WTC11 (cell line): Measurements from ENCODE around the gene RCAN3. TPM values are rescaled to one million over a fixed set of nuclear protein-coding genes. Genes with fewer than 3 reads are reported as not detected.

Source experiments
- ATAC-seq: fragments of 200-7000 bp; cut with Tn5 transposase; 2 replicates; pipeline ENCODE4 v1.10.0; 2021; ENCODE audit warnings: mild to moderate bottlenecking, moderate library complexity
- CTCF ChIA-PET: fragments of 300-600 bp; sonication (Branson Sonifier 250); formaldehyde crosslinking; loops from one replicate; lab custom pipeline; 2021; ENCODE audit warnings: antibody characterized with exemption; lab: Charles Lee
- POLR2A ChIA-PET: fragments of 350-600 bp; sonication (Branson Sonifier 250); formaldehyde crosslinking; loops from one replicate; lab custom pipeline; 2021; ENCODE audit warnings: antibody characterized with exemption; lab: Charles Lee
- DNase-seq: peaks from one replicate; pipeline ENCODE4 v3.0.0; 2021; ENCODE audit warnings: low spot score
- H3K27ac Mint-ChIP-seq: 2 replicates; pipeline ENCODE4 v1.8.0; 2021; ENCODE audit warnings: mixed read lengths
- H3K27me3 Mint-ChIP-seq: 2 replicates; pipeline ENCODE4 v1.8.0; 2021; ENCODE audit warnings: low read depth, mild to moderate bottlenecking, moderate library complexity, mixed read lengths
- H3K36me3 Mint-ChIP-seq: 2 replicates; pipeline ENCODE4 v1.8.0; 2021; ENCODE audit warnings: mixed read lengths
- H3K4me1 Mint-ChIP-seq: 2 replicates; pipeline ENCODE4 v1.8.0; 2022; ENCODE audit warnings: mixed read lengths
- H3K4me3 Mint-ChIP-seq: 2 replicates; pipeline ENCODE4 v1.8.0; 2021; ENCODE audit warnings: mild to moderate bottlenecking, moderate library complexity, mixed read lengths
- H3K9me3 Mint-ChIP-seq: 2 replicates; pipeline ENCODE4 v1.8.0; 2021; ENCODE audit warnings: mixed read lengths
- CREB1 ChIP-seq: sonication (generic); formaldehyde crosslinking; IDR thresholded peaks from 2 replicates; pipeline ENCODE4 v1.8.0; 2023; ENCODE audit warnings: mild to moderate bottlenecking, missing genetic modification reagents
- ESRRA ChIP-seq: sonication (generic); formaldehyde crosslinking; IDR thresholded peaks from 2 replicates; pipeline ENCODE4 v1.8.1; 2022; ENCODE audit warnings: mild to moderate bottlenecking, missing genetic modification reagents, borderline replicate concordance
- FOXK1 ChIP-seq: sonication (generic); formaldehyde crosslinking; IDR thresholded peaks from 2 replicates; pipeline ENCODE4 v1.8.0; 2022; ENCODE audit warnings: mild to moderate bottlenecking, moderate library complexity, missing genetic modification reagents
- GABPB1 ChIP-seq: sonication (generic); formaldehyde crosslinking; IDR thresholded peaks from 2 replicates; pipeline ENCODE4 v1.8.1; 2023; ENCODE audit warnings: mild to moderate bottlenecking, missing genetic modification reagents
- GRHL2 ChIP-seq: fragments of 250-450 bp; sonication (Bioruptor Pico); IDR thresholded peaks from 2 replicates; pipeline ENCODE4 v1.8.0; 2022; ENCODE audit warnings: mild to moderate bottlenecking, moderate library complexity; ENCODE audit not compliant: insufficient replicate concordance, severe bottlenecking
- GTF2I ChIP-seq: fragments of 250-450 bp; sonication (Bioruptor Pico); conservative IDR thresholded peaks from 2 replicates; pipeline ENCODE4 v1.4.0; 2021; ENCODE audit warnings: mild to moderate bottlenecking
- NFATC4 ChIP-seq: fragments of 250-450 bp; sonication (Bioruptor Pico); IDR thresholded peaks from 2 replicates; pipeline ENCODE4 v1.9.0; 2021; ENCODE audit warnings: mild to moderate bottlenecking
- NFE2L1 ChIP-seq: sonication (generic); formaldehyde crosslinking; IDR thresholded peaks from 2 replicates; pipeline ENCODE4 v1.8.1; 2023; ENCODE audit warnings: missing genetic modification reagents
- RORB ChIP-seq: fragments of 250-450 bp; sonication (Bioruptor Pico); IDR thresholded peaks from 2 replicates; pipeline ENCODE4 v1.9.0; 2021; ENCODE audit warnings: mild to moderate bottlenecking
- SOX15 ChIP-seq: fragments of 250-450 bp; sonication (Bioruptor Pico); IDR thresholded peaks from 2 replicates; pipeline ENCODE4 v1.9.0; 2021; ENCODE audit warnings: mild to moderate bottlenecking
- TEAD1 ChIP-seq: sonication (generic); formaldehyde crosslinking; IDR thresholded peaks from 2 replicates; pipeline ENCODE4 v1.8.0; 2022; ENCODE audit warnings: mild to moderate bottlenecking, missing genetic modification reagents
- ZBTB21 ChIP-seq: sonication (generic); formaldehyde crosslinking; IDR thresholded peaks from 2 replicates; pipeline ENCODE4 v1.8.1; 2023; ENCODE audit warnings: mild to moderate bottlenecking, missing genetic modification reagents, borderline replicate concordance
- ZNF121 ChIP-seq: sonication (generic); formaldehyde crosslinking; IDR thresholded peaks from 2 replicates; pipeline ENCODE4 v1.8.0; 2023; ENCODE audit warnings: missing genetic modification reagents
- total RNA-seq: library from RNA; stranded (reverse); gene quantifications from 3 replicates; pipeline ENCODE4 v1.2.3, GENCODE V29; 2021
- TF ChIP-seq, protein P1 (sequence below): sonication (generic); formaldehyde crosslinking; IDR thresholded peaks from 2 replicates; pipeline ENCODE4 v1.8.1; 2022; ENCODE audit warnings: low read depth, mild to moderate bottlenecking, moderate library complexity, missing genetic modification reagents, borderline replicate concordance
- TF ChIP-seq, protein P2 (sequence below): fragments of 250-450 bp; sonication (Bioruptor Pico); IDR thresholded peaks from 2 replicates; pipeline ENCODE4 v1.8.0; 2021; ENCODE audit warnings: mild to moderate bottlenecking
- TF ChIP-seq, protein P3 (sequence below): sonication (generic); formaldehyde crosslinking; IDR thresholded peaks from 2 replicates; pipeline ENCODE4 v1.8.1; 2023; ENCODE audit warnings: mild to moderate bottlenecking, missing genetic modification reagents, borderline replicate concordance
- TF ChIP-seq, protein P4 (sequence below): sonication (generic); formaldehyde crosslinking; conservative IDR thresholded peaks from 2 replicates; pipeline ENCODE4 v1.8.1; 2022; ENCODE audit warnings: mild to moderate bottlenecking, missing genetic modification reagents
- TF ChIP-seq, protein P5 (sequence below): sonication (generic); formaldehyde crosslinking; IDR thresholded peaks from 2 replicates; pipeline ENCODE4 v1.8.1; 2023; ENCODE audit warnings: mild to moderate bottlenecking, missing genetic modification reagents, moderate library complexity
- TF ChIP-seq, protein P6 (sequence below): sonication (generic); formaldehyde crosslinking; IDR thresholded peaks from 2 replicates; pipeline ENCODE4 v1.8.1; 2022; ENCODE audit warnings: mild to moderate bottlenecking, moderate library complexity, missing genetic modification reagents
- TF ChIP-seq, protein P7 (sequence below): fragments of 250-450 bp; sonication (Bioruptor Pico); conservative IDR thresholded peaks from 2 replicates; pipeline ENCODE4 v1.9.0; 2021; ENCODE audit warnings: mild to moderate bottlenecking
- TF ChIP-seq, protein P8 (sequence below): fragments of 250-450 bp; sonication (Bioruptor Pico); IDR thresholded peaks from 2 replicates; pipeline ENCODE4 v1.9.0; 2021; ENCODE audit warnings: mild to moderate bottlenecking

The RCAN3 gene
- total RNA-seq, 1 experiment from 2014 or later, result 23.3 TPM

DNA sequence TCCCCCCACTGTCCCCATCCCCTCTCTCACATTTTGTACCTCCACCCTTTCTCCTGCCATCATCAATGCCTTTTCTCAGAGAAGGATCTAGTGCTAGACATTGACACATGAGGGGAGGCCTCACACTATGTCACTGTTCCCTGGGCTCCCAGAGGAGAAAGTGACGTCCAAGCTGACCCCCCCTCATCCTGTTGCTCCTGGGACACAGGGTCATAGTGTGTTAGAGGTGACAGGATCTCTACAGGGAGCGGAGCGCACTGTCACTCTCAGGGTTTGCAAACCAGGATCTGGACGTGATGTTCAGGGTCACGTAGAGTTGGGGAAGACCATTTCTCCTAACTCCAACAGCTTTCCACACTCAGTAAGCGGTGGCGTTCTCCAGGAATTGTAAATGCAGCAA lies 55.8 kb downstream of the RCAN3 start (continued):
- TF ChIP-seq FOXK1 (CRISPR knock-in tag), result no peak
- TF ChIP-seq TEAD1 (CRISPR knock-in tag), result no peak
- no peak for TF ChIP-seq NFATC4 (CRISPR knock-in tag)

DNA sequence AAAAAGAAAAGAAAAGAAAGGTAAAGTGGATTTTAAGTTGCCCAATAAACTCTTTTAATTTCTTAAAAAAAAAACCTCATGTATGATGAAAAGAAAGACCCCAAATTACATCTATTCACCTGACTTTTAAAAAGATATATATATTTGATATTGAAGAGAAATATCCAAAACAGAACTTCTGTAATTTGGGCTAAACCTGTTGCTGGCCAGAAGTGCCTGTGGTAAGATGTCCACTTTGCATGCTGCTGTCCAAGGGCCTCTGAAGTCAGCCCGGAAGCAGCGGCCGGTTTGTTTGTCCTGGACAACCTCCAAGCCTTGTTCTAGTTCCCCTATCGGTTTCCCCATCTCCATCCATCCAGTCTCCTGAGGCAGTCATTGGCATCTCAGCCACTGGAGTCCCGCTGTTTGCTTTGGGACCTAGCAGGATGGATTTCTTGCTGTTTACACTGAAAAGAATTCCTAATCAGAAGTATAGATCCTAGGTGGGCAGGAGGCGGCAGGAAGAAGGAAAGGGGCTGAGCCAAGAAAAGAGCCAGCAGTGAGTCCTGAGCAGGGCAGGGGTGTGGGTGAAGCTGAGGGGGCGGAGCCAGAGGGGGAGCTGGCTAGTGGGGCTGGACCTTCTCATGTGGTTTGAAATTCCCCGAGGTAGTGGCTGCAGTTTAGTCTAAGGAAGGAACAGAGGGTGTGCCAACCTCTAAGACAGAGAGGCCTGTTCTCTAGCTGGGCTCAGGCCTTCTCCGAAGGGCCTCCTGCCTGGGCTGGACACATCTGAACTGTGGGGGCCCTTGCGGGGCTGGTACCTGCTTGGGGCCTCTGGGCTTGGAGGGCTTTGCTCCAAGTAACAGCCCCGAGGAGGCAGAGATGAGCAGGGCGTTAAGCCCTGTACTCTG lies 56.5 kb downstream of the RCAN3 start:
- ChIA-PET POLR2A (interaction anchor here (0.6 kb wide), 1 partner anchor 17 kb away, joined by 8 read pairs; no protein-coding TSS in a partner anchor), CTCF (interaction anchor here (1.0 to 5.4 kb wide), 4 partner anchors 13 to 144 kb away, joined by 3 to 34 read pairs (median 4); partner anchors contain the start of gene NIPAL3)
- no peaks in the 10 kb centered on the region for H3K36me3 Mint-ChIP-seq
- H3K27ac Mint-ChIP-seq, result no peak overlapping the region
- peaks cover 34% of the 10 kb centered on the region for H3K27me3 Mint-ChIP-seq
- H3K9me3 Mint-ChIP-seq, result 0 out of 2 replicates have a peak, but pooled peaks cover 3% of the 10 kb centered on the region
- ATAC-seq, result peak; percentile 90
- TF ChIP-seq NFE2L1 (CRISPR knock-in tag) (no peak), GTF2I (CRISPR knock-in tag) (no peak), ZNF121 (CRISPR knock-in tag) (no peak), ESRRA (no peak), RORB (CRISPR knock-in tag) (no peak)
- TF ChIP-seq, protein P1, sequence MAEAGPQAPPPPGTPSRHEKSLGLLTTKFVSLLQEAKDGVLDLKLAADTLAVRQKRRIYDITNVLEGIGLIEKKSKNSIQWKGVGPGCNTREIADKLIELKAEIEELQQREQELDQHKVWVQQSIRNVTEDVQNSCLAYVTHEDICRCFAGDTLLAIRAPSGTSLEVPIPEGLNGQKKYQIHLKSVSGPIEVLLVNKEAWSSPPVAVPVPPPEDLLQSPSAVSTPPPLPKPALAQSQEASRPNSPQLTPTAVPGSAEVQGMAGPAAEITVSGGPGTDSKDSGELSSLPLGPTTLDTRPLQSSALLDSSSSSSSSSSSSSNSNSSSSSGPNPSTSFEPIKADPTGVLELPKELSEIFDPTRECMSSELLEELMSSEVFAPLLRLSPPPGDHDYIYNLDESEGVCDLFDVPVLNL, result no peak
- TF ChIP-seq, protein P2, sequence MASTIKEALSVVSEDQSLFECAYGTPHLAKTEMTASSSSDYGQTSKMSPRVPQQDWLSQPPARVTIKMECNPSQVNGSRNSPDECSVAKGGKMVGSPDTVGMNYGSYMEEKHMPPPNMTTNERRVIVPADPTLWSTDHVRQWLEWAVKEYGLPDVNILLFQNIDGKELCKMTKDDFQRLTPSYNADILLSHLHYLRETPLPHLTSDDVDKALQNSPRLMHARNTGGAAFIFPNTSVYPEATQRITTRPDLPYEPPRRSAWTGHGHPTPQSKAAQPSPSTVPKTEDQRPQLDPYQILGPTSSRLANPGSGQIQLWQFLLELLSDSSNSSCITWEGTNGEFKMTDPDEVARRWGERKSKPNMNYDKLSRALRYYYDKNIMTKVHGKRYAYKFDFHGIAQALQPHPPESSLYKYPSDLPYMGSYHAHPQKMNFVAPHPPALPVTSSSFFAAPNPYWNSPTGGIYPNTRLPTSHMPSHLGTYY (CRISPR knock-in tag), result no peak
- TF ChIP-seq, protein P3, sequence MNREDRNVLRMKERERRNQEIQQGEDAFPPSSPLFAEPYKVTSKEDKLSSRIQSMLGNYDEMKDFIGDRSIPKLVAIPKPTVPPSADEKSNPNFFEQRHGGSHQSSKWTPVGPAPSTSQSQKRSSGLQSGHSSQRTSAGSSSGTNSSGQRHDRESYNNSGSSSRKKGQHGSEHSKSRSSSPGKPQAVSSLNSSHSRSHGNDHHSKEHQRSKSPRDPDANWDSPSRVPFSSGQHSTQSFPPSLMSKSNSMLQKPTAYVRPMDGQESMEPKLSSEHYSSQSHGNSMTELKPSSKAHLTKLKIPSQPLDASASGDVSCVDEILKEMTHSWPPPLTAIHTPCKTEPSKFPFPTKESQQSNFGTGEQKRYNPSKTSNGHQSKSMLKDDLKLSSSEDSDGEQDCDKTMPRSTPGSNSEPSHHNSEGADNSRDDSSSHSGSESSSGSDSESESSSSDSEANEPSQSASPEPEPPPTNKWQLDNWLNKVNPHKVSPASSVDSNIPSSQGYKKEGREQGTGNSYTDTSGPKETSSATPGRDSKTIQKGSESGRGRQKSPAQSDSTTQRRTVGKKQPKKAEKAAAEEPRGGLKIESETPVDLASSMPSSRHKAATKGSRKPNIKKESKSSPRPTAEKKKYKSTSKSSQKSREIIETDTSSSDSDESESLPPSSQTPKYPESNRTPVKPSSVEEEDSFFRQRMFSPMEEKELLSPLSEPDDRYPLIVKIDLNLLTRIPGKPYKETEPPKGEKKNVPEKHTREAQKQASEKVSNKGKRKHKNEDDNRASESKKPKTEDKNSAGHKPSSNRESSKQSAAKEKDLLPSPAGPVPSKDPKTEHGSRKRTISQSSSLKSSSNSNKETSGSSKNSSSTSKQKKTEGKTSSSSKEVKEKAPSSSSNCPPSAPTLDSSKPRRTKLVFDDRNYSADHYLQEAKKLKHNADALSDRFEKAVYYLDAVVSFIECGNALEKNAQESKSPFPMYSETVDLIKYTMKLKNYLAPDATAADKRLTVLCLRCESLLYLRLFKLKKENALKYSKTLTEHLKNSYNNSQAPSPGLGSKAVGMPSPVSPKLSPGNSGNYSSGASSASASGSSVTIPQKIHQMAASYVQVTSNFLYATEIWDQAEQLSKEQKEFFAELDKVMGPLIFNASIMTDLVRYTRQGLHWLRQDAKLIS (CRISPR knock-in tag), result no peak
- TF ChIP-seq, protein P4, sequence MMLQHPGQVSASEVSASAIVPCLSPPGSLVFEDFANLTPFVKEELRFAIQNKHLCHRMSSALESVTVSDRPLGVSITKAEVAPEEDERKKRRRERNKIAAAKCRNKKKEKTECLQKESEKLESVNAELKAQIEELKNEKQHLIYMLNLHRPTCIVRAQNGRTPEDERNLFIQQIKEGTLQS, result no peak
- H3K4me1 Mint-ChIP-seq, result peaks cover 23% of the 10 kb centered on the region
- peak; percentile 68 for DNase-seq
- no peak overlapping the region for H3K4me3 Mint-ChIP-seq

DNA sequence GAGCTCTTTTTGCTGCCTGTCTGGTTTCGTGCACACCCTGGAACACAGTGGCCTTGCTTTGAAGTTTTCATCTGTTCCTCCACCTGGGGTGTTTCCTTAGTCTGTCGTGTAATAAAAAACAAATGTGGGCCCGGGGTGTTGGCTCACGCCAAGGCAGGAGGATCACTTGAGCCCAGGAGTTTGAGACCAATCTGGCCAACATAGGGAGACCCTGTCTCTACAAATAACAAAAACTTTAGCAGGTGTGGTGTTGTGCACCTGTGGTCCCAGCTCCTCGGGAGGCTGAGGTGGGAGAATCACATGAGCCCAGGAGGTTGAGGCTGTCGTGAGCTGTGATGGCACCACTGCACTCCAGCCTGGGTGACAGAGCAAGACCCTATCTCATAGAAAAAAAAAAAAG lies 57.7 kb downstream of the RCAN3 start:
- Mint-ChIP-seq H3K27ac (no peak overlapping the region), H3K27me3 (peaks cover 22% of the 10 kb centered on the region), H3K4me3 (no peak overlapping the region), H3K4me1 (peaks cover 22% of the 10 kb centered on the region), H3K36me3 (no peaks in the 10 kb centered on the region; the same call in 1 of the 2 replicates), H3K9me3 (peaks cover 9% of the 10 kb centered on the region; the same call in 1 of the 2 replicates)
- ChIA-PET POLR2A (no interaction called here), CTCF (interaction anchor here (0.5 to 5.4 kb wide), 3 partner anchors 10 to 27 kb away, joined by 3 to 34 read pairs (median 9); no protein-coding TSS in a partner anchor)
- ATAC-seq (no peak), DNase-seq (no peak)
- TF ChIP-seq GABPB1 (CRISPR knock-in tag) (no peak), ZBTB21 (no peak), NFE2L1 (CRISPR knock-in tag) (no peak), CREB1 (CRISPR knock-in tag) (no peak), GRHL2 (no peak), SOX15 (no peak), FOXK1 (CRISPR knock-in tag) (no peak), GTF2I (CRISPR knock-in tag) (no peak)
- TF ChIP-seq, protein P5, sequence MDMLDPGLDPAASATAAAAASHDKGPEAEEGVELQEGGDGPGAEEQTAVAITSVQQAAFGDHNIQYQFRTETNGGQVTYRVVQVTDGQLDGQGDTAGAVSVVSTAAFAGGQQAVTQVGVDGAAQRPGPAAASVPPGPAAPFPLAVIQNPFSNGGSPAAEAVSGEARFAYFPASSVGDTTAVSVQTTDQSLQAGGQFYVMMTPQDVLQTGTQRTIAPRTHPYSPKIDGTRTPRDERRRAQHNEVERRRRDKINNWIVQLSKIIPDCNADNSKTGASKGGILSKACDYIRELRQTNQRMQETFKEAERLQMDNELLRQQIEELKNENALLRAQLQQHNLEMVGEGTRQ (CRISPR knock-in tag), result no peak
- TF ChIP-seq, protein P6, sequence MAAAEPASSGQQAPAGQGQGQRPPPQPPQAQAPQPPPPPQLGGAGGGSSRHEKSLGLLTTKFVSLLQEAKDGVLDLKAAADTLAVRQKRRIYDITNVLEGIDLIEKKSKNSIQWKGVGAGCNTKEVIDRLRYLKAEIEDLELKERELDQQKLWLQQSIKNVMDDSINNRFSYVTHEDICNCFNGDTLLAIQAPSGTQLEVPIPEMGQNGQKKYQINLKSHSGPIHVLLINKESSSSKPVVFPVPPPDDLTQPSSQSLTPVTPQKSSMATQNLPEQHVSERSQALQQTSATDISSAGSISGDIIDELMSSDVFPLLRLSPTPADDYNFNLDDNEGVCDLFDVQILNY, result no peak
- TF ChIP-seq, protein P7, sequence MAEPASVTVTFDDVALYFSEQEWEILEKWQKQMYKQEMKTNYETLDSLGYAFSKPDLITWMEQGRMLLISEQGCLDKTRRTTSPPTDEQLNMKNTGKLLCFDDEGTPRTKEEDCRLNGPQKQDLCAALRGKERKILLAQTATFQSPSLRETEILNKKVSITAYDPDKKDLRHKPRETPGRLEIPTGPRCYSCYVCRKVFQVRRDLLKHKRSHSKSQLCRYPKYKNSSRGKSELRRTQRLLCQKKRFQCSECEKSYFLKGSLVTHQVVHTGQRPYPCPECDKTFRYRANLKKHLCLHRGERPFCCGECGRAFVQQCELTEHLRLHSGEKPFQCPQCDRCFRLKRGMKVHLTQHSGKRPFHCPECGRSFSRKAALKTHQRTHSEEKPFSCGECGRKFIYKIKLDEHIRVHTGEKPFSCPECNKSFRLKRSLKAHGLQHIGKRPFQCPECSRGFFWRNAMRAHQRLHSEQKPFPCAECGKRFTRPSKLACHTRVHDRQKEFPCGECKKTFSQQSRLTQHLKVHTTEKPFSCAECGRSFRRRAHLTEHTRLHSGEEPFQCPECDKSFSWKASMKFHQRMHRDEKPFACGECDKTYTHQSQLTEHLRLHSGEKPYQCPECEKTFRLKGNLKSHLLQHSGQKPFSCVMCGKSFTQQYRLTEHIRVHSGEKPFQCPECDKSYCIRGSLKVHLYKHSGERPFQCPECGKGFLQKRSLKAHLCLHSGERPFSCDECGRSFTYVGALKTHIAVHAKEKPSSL, result no peak
- TF ChIP-seq, protein P8, sequence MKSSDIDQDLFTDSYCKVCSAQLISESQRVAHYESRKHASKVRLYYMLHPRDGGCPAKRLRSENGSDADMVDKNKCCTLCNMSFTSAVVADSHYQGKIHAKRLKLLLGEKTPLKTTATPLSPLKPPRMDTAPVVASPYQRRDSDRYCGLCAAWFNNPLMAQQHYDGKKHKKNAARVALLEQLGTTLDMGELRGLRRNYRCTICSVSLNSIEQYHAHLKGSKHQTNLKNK (CRISPR knock-in tag), result no peak
